Aorta (tissue), 5 donors: ENCODE results near the gene NRTN. TPM values are rescaled to one million over a fixed set of nuclear protein-coding genes. Genes with fewer than 3 reads are reported as not detected.
"Not testable (repeated sequence)": the region's sequence is repeated elsewhere in the genome, so short reads cannot be mapped to it uniquely, and the experiment has no call there.

Source experiments
- ATAC-seq: fragments of 200-7000 bp; cut with Tn5 transposase; one replicate; pipeline ENCODE4 v1.9.1; 2022; ENCODE audit warnings: moderate library complexity; ENCODE audit not compliant: low FRiP score
- DNase-seq, 2 donors: peaks; one replicate each; pipeline ENCODE4 v3.0.0-alpha.2; 2020
- H3K27ac ChIP-seq, 2 donors: one replicate each; pipeline ENCODE4 v1.5.1; 2013; ENCODE audit warnings: low read length in 2 of 2, mild to moderate bottlenecking in 2 of 2, moderate library complexity in 2 of 2, control low read depth in 1 of 2, inconsistent platforms in 1 of 2, low read depth in 1 of 2
- H3K27me3 ChIP-seq, 2 donors: one replicate each; pipeline ENCODE4 v1.6.1; 2013; ENCODE audit warnings: control low read depth in 1 of 2, low read length in 1 of 2, mild to moderate bottlenecking in 1 of 2, moderate library complexity in 1 of 2; ENCODE audit not compliant: insufficient read depth in 2 of 2, control insufficient read depth in 1 of 2
- H3K36me3 ChIP-seq, 2 donors: one replicate each; pipeline ENCODE4 v1.6.1; 2013; ENCODE audit warnings: control low read depth in 1 of 2, low read length in 1 of 2, mild to moderate bottlenecking in 1 of 2; ENCODE audit not compliant: insufficient read depth in 2 of 2, control insufficient read depth in 1 of 2
- H3K4me1 ChIP-seq, 2 donors: one replicate each; pipeline ENCODE4 v1.6.1; 2013; ENCODE audit warnings: low read length in 2 of 2, control low read depth in 1 of 2, mild to moderate bottlenecking in 1 of 2, moderate library complexity in 1 of 2; ENCODE audit not compliant: insufficient read depth in 2 of 2, control insufficient read depth in 1 of 2
- H3K4me3 ChIP-seq, 2 donors: one replicate each; pipeline ENCODE4 v1.5.1; 2013; ENCODE audit warnings: low read length in 2 of 2, control low read depth in 1 of 2, mild to moderate bottlenecking in 1 of 2
- H3K9me3 ChIP-seq: one replicate; pipeline ENCODE4 v1.6.1; 2013; ENCODE audit warnings: mild to moderate bottlenecking, low read length; ENCODE audit not compliant: control insufficient read depth
- WGBS, 2 donors: extraction: QIAGEN DNeasy Blood & Tissue Kit; methylation state at CpG; one replicate each; pipeline ENCODE4 v1.1.7; 2013; 5-methylcytosine and 5-hydroxymethylcytosine counted together
- intact Hi-C, 2 donors: fragments of 100-400 bp; cut with DNase I; formaldehyde crosslinking; loops; one replicate each; pipeline versions ENCODE4 v1.14.2 to v1.15.0; 2022
- polyA plus RNA-seq, 2 donors: library from polyadenylated mRNA; stranded (reverse); fragments of 200-250 nt; gene quantifications; one replicate each; pipeline ENCODE4 v1.2.3, GENCODE V29; 2013
- total RNA-seq, 2 donors: library from RNA; stranded (reverse); fragmentation: NEBNext Ultra II Directional; extraction: Animal tissue kit (Norgen Biotek cat#: 25700); gene quantifications; one replicate each; pipeline ENCODE4 v1.2.1, GENCODE V29; 2021
- donor health status: healthy with polysubstance abuse.
- donor health status: Bipolar disorder and iron deficiency.
- donor health status: DM: no; HTN: no; CAD: no.
- donor health status: DM: no; HTN: no; CAD: no.
- donor health status: DM: yes; HTN: yes; CAD: no.

NRTN gene
- total and polyA plus RNA-seq, 4 donors, result 1.1 TPM; not detected in 3

GRCh38 chr19:5778402-5778801 lies 26.5 kb upstream of the NRTN start:
- no peaks in the 10 kb centered on the region for H3K4me1 ChIP-seq
- H3K27ac ChIP-seq, result no peak overlapping the region
- no peak overlapping the region for H3K4me3 ChIP-seq
- H3K36me3 ChIP-seq, result no peaks in the 10 kb centered on the region
- no peaks in the 10 kb centered on the region for H3K27me3 ChIP-seq
- ATAC-seq (no peak), DNase-seq (no peak)
- no peaks in the 10 kb centered on the region for H3K9me3 ChIP-seq
- WGBS, 2 donors, result 84% methylated on average over 17 of the region's 17 CpGs
- intact Hi-C loops, result no loop called here

GRCh38 chr19:5780916-5781315 lies 24.0 kb upstream of the NRTN start:
- 75 to 79% methylated on average over 11 of the region's 11 CpGs for WGBS, 2 donors
- DNase-seq, intact Hi-C loops: not testable (repeated sequence)

GRCh38 chr19:5782322-5782721 lies 22.5 kb upstream of the NRTN start:
- H3K27me3 ChIP-seq, result no peaks in the 10 kb centered on the region
- intact Hi-C loops, result no loop called here
- peaks cover 0 to 4% of the 10 kb centered on the region in 2 donors for H3K36me3 ChIP-seq
- no peaks in the 10 kb centered on the region for H3K9me3 ChIP-seq
- DNase-seq, result no peak
- WGBS, 2 donors, result 87 to 91% methylated on average over 9 of the region's 9 CpGs
- no peak overlapping the region for H3K4me3 ChIP-seq
- no peak for ATAC-seq
- no peak overlapping the region for H3K27ac ChIP-seq
- no peaks in the 10 kb centered on the region for H3K4me1 ChIP-seq

More at GRCh38 chr19:5780916-5781315, 24.0 kb upstream of the NRTN start:
- H3K4me3 ChIP-seq, H3K9me3 ChIP-seq, H3K27ac ChIP-seq, H3K36me3 ChIP-seq, H3K4me1 ChIP-seq, H3K27me3 ChIP-seq, ATAC-seq: not testable (repeated sequence)

- no peak overlapping the region for H3K4me3 ChIP-seq
- H3K27me3 ChIP-seq, result no peaks in the 10 kb centered on the region
- DNase-seq, result no peak
- no peak overlapping the region for H3K27ac ChIP-seq
- peaks cover 0 to 4% of the 10 kb centered on the region in 2 donors for H3K36me3 ChIP-seq
- 81 to 82% methylated on average over 46 to 48 of the region's 48 CpGs for WGBS, 2 donors
- ATAC-seq, result no peak
- H3K4me1 ChIP-seq, result no peaks in the 10 kb centered on the region
- intact Hi-C loops, result no loop called here
- no peaks in the 10 kb centered on the region for H3K9me3 ChIP-seq
Measured at GRCh38 chr19:5782945-5783919, 21.6 kb upstream of the NRTN start.

DNA sequence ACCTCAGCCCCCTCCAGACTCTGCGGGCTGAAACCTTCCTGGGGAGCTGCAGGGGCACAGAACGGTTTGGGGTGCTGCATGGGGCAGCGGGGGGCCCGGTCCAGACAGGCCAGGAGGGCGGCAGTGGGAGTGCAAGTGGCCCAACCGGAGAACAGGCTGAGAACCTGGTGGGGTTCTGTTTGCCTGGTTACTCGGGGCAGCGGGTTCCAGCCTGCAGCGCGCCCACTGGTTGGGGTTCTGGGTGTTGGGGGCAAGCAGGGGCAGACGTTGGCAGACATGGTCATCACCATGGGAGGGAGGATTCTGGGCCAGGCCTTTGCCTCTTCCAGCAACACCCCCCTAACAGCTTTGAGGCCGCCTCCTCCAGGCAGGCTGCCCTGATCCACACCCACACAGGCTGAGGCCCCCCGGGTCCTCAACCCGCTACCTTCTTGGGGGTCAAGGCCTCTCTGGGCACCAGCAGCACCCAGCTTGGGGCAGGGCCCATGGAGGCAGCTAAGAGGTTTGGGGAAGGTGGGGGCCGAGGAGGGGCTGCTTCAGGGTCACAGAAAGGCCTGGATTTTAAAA lies 20.2 kb upstream of the NRTN start, which contains the start of gene PRR22:
TSS of gene PRR22 (minus strand) at position 166 of the 567 bp plus-strand sequence. CDS start at position 80, 86 bp downstream.
- H3K36me3 ChIP-seq, result peaks cover 0 to 7% of the 10 kb centered on the region in 2 donors
- WGBS, 2 donors, result 88 to 90% methylated on average over 15 of the region's 15 CpGs
- H3K9me3 ChIP-seq, result no peaks in the 10 kb centered on the region
- DNase-seq (no peak), ATAC-seq (no peak)
- H3K4me3 ChIP-seq, result no peak within 1 kb of the TSS
- H3K27ac ChIP-seq, result no peak within 1 kb of the TSS
- no peaks in the 10 kb centered on the region for H3K4me1 ChIP-seq
- no peaks in the 10 kb centered on the region for H3K27me3 ChIP-seq
- intact Hi-C loops, result no loop called here

GRCh38 chr19:5785423-5785822 lies 19.4 kb upstream of the NRTN start:
- Histone ChIP-seq H3K36me3 (peaks cover 0 to 7% of the 10 kb centered on the region in 2 donors), H3K9me3 (no peaks in the 10 kb centered on the region), H3K27me3 (no peaks in the 10 kb centered on the region), H3K4me1 (no peaks in the 10 kb centered on the region), H3K27ac (no peak overlapping the region), H3K4me3 (no peak overlapping the region)
- WGBS, 2 donors, result 95 to 96% methylated on average over 36 to 37 of the region's 37 CpGs
- no peak for ATAC-seq
- intact Hi-C loops, result no loop called here
- no peak for DNase-seq

DNA sequence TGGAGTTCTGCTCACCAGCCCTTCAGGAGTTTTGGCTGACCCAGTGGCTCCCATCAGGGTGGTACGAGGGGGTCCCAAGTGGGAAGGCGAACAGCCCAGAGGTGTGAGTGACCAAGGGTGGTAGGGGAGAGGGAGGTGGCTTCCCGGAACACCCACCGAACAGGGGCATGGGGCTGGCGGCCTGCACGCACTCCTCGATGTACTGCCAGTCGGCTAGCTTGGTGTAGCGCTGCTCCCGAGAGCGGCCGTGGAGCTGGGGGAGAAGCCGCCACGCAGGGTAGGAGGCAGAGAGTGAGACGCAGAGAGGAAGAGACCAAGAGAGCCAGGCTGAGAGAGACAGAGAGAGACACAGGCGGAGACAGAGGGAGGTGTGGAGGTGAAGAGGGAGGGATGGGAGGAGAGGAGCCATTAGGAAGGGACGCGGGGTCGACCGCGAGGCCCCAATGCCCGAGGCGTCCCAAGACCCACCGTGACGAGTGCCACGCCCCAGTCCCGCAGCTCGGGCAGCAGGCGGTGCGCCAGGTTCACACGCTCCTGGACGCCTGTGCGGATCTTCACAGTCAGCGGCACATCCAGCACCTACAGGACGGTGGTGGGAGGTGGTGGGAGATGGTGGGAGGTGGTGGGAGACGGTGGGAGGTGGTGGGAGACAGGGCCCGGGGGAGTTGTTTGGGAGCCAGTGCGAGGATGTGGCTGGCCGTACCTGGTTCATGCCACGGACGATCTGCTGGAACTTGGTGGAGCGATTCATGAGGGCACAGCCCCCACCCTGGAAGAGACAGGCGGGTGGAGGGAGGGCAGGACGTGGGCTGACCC lies 18.1 kb upstream of the NRTN start:
- no peak overlapping the region for H3K27ac ChIP-seq
- intact Hi-C loops, result no loop called here
- no peaks in the 10 kb centered on the region for H3K27me3 ChIP-seq
- WGBS, 2 donors, result 90 to 92% methylated on average over 43 to 44 of the region's 44 CpGs
- H3K9me3 ChIP-seq, result no peaks in the 10 kb centered on the region
- peaks cover 0 to 7% of the 10 kb centered on the region in 2 donors for H3K36me3 ChIP-seq
- H3K4me1 ChIP-seq, result no peaks in the 10 kb centered on the region
- no peak for ATAC-seq
- no peak overlapping the region for H3K4me3 ChIP-seq
- no peak for DNase-seq

GRCh38 chr19:5787409-5788182 lies 17.3 kb upstream of the NRTN start:
- Histone ChIP-seq H3K27ac (no peak overlapping the region), H3K27me3 (no peaks in the 10 kb centered on the region), H3K36me3 (peaks cover 0 to 7% of the 10 kb centered on the region in 2 donors), H3K4me3 (no peak overlapping the region), H3K4me1 (no peaks in the 10 kb centered on the region), H3K9me3 (no peaks in the 10 kb centered on the region)
- no peak for DNase-seq
- no peak for ATAC-seq
- WGBS, 2 donors, result 90 to 93% methylated on average over 39 of the region's 39 CpGs
- intact Hi-C loops, result no loop called here
